ENCODE measurements around the gene GRIA1.

The GRIA1 gene

DNA sequence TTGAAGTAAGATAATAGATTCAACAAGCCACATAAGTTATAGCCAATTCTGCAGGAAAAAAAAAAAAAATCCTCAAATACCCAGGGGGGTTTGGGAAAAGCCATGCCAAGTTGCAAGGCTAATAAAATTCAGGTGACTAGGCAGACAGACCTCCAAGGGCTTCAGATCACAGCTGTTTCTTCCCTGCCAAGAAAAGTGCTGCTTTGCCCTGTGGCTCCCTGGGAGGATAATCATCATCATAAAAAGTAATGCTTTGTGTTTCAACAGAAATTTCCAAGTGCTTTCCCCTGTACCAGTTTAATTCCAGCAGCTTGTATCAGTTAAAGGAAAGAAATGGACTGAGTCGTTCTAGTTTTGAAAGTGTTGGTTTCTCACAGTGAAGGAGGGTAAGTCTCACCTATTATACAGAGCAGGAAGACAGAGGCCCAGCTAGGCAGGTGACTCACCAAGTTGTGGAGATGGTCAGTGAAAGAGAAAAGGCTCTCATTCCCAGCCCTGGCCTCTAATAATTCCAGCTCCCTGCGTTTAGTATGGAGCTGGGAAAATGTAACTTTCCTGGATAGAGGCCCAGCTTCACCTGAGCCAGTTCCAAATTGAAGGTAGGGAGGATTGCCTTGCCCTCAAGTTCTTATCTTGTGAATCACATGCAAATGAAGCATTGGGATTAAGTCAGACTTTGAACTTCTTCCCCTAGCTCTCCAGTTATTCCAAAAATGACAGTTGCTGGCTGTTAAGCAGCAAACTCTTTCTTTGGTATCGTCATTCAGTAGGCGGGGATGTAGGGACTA lies 263.4 kb downstream of the GRIA1 start:
- no peaks in the 10 kb centered on the region for H3K79me2 ChIP-seq (ENCODE audit: control insufficient read depth, insufficient read depth, low read length)
- peak overlapping the region; percentile 63 for H3K18ac ChIP-seq (ENCODE audit: low read length)
- H2BK15ac ChIP-seq (replicated peaks; ENCODE audit: low read depth) = no peak overlapping the region
- H3K36me3 ChIP-seq (ENCODE audit: control insufficient read depth, insufficient read depth, low read length) = no peaks in the 10 kb centered on the region
- H3K23ac ChIP-seq (ENCODE audit: low read length) = no peak overlapping the region
- no peak overlapping the region for H3K9ac ChIP-seq (ENCODE audit: low read length)
- H3K27ac ChIP-seq (ENCODE audit: low read depth, low read length) = no peak overlapping the region
- no CpG with 5 or more reads among the region's 4 CpGs for WGBS (ENCODE audit: extremely low coverage, insufficient coverage, low lambda C conversion rate)
- H3K56ac ChIP-seq (ENCODE audit: low read length) = no peak overlapping the region
- no peak overlapping the region for H4K5ac ChIP-seq (ENCODE audit: low read length)
- H3K27me3 ChIP-seq (ENCODE audit: insufficient read depth, low read length, poor library complexity) = no peaks in the 10 kb centered on the region
- H3K4me2 ChIP-seq (ENCODE audit: low read length) = no peak overlapping the region
- no peak overlapping the region for H3K4ac ChIP-seq (ENCODE audit: low read depth, low read length)
- no peak overlapping the region for H2BK120ac ChIP-seq (ENCODE audit: low read depth, low read length)
- peaks cover 9% of the 10 kb centered on the region for H3K4me1 ChIP-seq (ENCODE audit: control insufficient read depth, low read depth, low read length)
- no peak overlapping the region for H3K4me3 ChIP-seq (ENCODE audit: low read length)
- no peak overlapping the region for H2BK5ac ChIP-seq (ENCODE audit: low read length)
- no peak overlapping the region for H4K8ac ChIP-seq (ENCODE audit: low read depth, low read length)
- no peak overlapping the region for H2AK5ac ChIP-seq (ENCODE audit: low read length)
- peak; percentile 72 for DNase-seq
- no peaks in the 10 kb centered on the region for H3K79me1 ChIP-seq (ENCODE audit: low read length)

DNA sequence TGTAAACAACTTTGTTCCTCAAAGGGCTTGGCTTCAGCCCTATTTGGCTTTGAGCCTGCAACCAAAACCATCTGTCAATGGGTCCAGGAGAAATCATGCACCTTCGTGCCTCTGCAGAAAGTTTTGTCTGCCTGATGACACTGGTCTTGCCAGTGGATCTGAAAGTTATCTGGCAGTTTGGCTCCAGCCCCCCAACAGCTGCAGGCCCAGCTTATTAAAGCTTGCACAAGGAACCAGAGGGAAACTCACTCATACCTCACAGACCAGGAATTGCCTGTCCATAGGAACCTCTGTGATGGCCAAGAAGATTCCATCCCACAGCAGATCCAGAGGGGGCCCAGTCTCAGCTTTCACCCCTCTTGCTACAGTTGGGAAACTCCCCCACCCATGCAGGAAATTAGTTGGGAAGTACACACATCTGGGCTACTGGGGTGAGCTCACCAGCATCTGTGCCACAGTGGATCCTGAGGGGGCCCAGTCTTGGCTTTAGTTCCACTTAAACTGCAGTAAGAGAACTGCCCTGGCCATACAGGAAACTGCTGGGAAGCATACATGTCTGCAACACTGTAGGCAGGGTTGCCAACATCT lies 265.5 kb downstream of the GRIA1 start:
- Histone ChIP-seq H2BK120ac (ENCODE audit: low read depth, low read length) (no peak overlapping the region), H3K27ac (ENCODE audit: low read depth, low read length) (no peak overlapping the region), H4K8ac (ENCODE audit: low read depth, low read length) (no peak overlapping the region), H3K27me3 (ENCODE audit: insufficient read depth, low read length, poor library complexity) (no peaks in the 10 kb centered on the region), H3K56ac (ENCODE audit: low read length) (no peak overlapping the region), H3K79me1 (ENCODE audit: low read length) (no peaks in the 10 kb centered on the region), H3K23ac (ENCODE audit: low read length) (no peak overlapping the region), H2BK15ac (replicated peaks; ENCODE audit: low read depth) (no peak overlapping the region), H3K4ac (ENCODE audit: low read depth, low read length) (no peak overlapping the region), H3K4me2 (ENCODE audit: low read length) (no peak overlapping the region), H2BK5ac (ENCODE audit: low read length) (no peak overlapping the region), H3K4me3 (ENCODE audit: low read length) (no peak overlapping the region), H3K4me1 (ENCODE audit: control insufficient read depth, low read depth, low read length) (peaks cover 9% of the 10 kb centered on the region), H4K5ac (ENCODE audit: low read length) (no peak overlapping the region), H2AK5ac (ENCODE audit: low read length) (no peak overlapping the region), H3K36me3 (ENCODE audit: control insufficient read depth, insufficient read depth, low read length) (no peaks in the 10 kb centered on the region), H3K9ac (ENCODE audit: low read length) (no peak overlapping the region), H3K79me2 (ENCODE audit: control insufficient read depth, insufficient read depth, low read length) (no peaks in the 10 kb centered on the region), H3K18ac (ENCODE audit: low read length) (no peak overlapping the region)
- DNase-seq = no peak
- WGBS (ENCODE audit: extremely low coverage, insufficient coverage, low lambda C conversion rate) = no CpG with 5 or more reads among the region's 1 CpG

DNA sequence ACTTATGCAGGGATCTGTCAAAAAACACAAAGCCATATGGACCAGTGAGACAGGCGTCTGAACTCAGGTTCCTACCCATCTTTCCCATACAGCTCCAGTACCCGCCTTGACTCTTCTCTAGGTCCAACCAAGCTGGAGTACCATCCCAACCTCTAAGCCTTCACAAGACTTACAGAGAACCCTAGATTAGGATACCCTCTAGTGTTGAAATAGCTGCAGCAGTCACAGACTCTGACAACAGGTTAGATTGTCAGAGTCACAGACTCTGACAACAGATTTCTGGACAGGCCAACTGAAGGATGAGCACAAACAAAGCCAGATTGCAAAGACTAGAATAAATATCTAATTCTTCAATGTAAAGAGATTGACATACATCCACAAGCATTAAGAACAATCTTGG lies 266.1 kb downstream of the GRIA1 start:
- no peak overlapping the region for H3K4me3 ChIP-seq (ENCODE audit: low read length)

DNA sequence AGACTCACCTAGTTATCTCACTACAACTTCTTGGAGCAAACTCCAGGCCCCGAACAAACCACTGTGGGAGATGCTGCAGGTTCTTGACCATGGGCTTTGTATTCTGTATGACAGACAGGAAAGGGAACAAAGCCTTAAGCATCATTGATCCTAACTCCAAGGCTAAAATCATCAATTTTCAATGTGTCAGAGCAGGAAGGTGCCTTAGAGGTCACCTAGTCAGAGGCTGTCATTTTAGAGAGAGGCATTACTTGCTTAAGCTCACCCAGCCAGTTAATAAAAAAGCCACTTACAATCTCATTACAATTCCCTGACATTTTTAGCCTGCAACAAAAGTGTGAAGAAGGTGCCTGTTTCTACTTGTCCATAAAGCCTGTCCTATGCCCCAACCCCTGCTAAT lies 275.5 kb downstream of the GRIA1 start:
- Histone ChIP-seq H3K79me2 (ENCODE audit: control insufficient read depth, insufficient read depth, low read length) (no peaks in the 10 kb centered on the region), H2AK5ac (ENCODE audit: low read length) (no peak overlapping the region), H4K5ac (ENCODE audit: low read length) (no peak overlapping the region), H3K23ac (ENCODE audit: low read length) (no peak overlapping the region), H3K27me3 (ENCODE audit: insufficient read depth, low read length, poor library complexity) (no peaks in the 10 kb centered on the region), H3K9ac (ENCODE audit: low read length) (no peak overlapping the region), H4K8ac (ENCODE audit: low read depth, low read length) (no peak overlapping the region), H3K18ac (ENCODE audit: low read length) (no peak overlapping the region), H2BK120ac (ENCODE audit: low read depth, low read length) (no peak overlapping the region), H3K27ac (ENCODE audit: low read depth, low read length) (no peak overlapping the region), H3K4me3 (ENCODE audit: low read length) (no peak overlapping the region), H2BK15ac (replicated peaks; ENCODE audit: low read depth) (no peak overlapping the region), H3K4me1 (ENCODE audit: control insufficient read depth, low read depth, low read length) (peaks cover 21% of the 10 kb centered on the region), H3K56ac (ENCODE audit: low read length) (no peak overlapping the region), H2BK5ac (ENCODE audit: low read length) (no peak overlapping the region), H3K79me1 (ENCODE audit: low read length) (no peaks in the 10 kb centered on the region), H3K36me3 (ENCODE audit: control insufficient read depth, insufficient read depth, low read length) (no peaks in the 10 kb centered on the region), H3K4ac (ENCODE audit: low read depth, low read length) (no peak overlapping the region), H3K4me2 (ENCODE audit: low read length) (no peak overlapping the region)
- WGBS (ENCODE audit: extremely low coverage, insufficient coverage, low lambda C conversion rate) = no CpG with 5 or more reads among the region's 1 CpG
- no peak for DNase-seq

More for the DNA sequence above, 266.1 kb downstream of the GRIA1 start:
- no peak overlapping the region for H2AK5ac ChIP-seq (ENCODE audit: low read length)
- no peak overlapping the region for H4K5ac ChIP-seq (ENCODE audit: low read length)
- peak; percentile 64 for DNase-seq
- H3K56ac ChIP-seq (ENCODE audit: low read length) = no peak overlapping the region
- H3K27me3 ChIP-seq (ENCODE audit: insufficient read depth, low read length, poor library complexity) = no peaks in the 10 kb centered on the region
- no peak overlapping the region for H4K8ac ChIP-seq (ENCODE audit: low read depth, low read length)
- peaks cover 9% of the 10 kb centered on the region for H3K4me1 ChIP-seq (ENCODE audit: control insufficient read depth, low read depth, low read length)
- no peak overlapping the region for H3K27ac ChIP-seq (ENCODE audit: low read depth, low read length)
- no peak overlapping the region for H3K18ac ChIP-seq (ENCODE audit: low read length)
- no peaks in the 10 kb centered on the region for H3K36me3 ChIP-seq (ENCODE audit: control insufficient read depth, insufficient read depth, low read length)
- H3K79me1 ChIP-seq (ENCODE audit: low read length) = no peaks in the 10 kb centered on the region
- H3K4me2 ChIP-seq (ENCODE audit: low read length) = no peak overlapping the region
- no peak overlapping the region for H3K23ac ChIP-seq (ENCODE audit: low read length)
- H3K4ac ChIP-seq (ENCODE audit: low read depth, low read length) = no peak overlapping the region
- H2BK15ac ChIP-seq (replicated peaks; ENCODE audit: low read depth) = no peak overlapping the region
- H2BK120ac ChIP-seq (ENCODE audit: low read depth, low read length) = no peak overlapping the region
- H2BK5ac ChIP-seq (ENCODE audit: low read length) = no peak overlapping the region
- H3K9ac ChIP-seq (ENCODE audit: low read length) = no peak overlapping the region
- no CpG with 5 or more reads among the region's 2 CpGs for WGBS (ENCODE audit: extremely low coverage, insufficient coverage, low lambda C conversion rate)
- no peaks in the 10 kb centered on the region for H3K79me2 ChIP-seq (ENCODE audit: control insufficient read depth, insufficient read depth, low read length)

- H3K56ac ChIP-seq (ENCODE audit: low read length) = peak overlapping the region; percentile 47
- H2BK5ac ChIP-seq (ENCODE audit: low read length) = peak overlapping the region; percentile 82
- no peak overlapping the region for H3K4me2 ChIP-seq (ENCODE audit: low read length)
- H2AK5ac ChIP-seq (ENCODE audit: low read length) = no peak overlapping the region
- no peak overlapping the region for H4K5ac ChIP-seq (ENCODE audit: low read length)
- H3K4me1 ChIP-seq (ENCODE audit: control insufficient read depth, low read depth, low read length) = peaks cover 21% of the 10 kb centered on the region
- H3K79me1 ChIP-seq (ENCODE audit: low read length) = no peaks in the 10 kb centered on the region
- no peak overlapping the region for H3K18ac ChIP-seq (ENCODE audit: low read length)
- no peak overlapping the region for H3K23ac ChIP-seq (ENCODE audit: low read length)
- H3K27me3 ChIP-seq (ENCODE audit: insufficient read depth, low read length, poor library complexity) = no peaks in the 10 kb centered on the region
- H3K36me3 ChIP-seq (ENCODE audit: control insufficient read depth, insufficient read depth, low read length) = no peaks in the 10 kb centered on the region
- H3K79me2 ChIP-seq (ENCODE audit: control insufficient read depth, insufficient read depth, low read length) = no peaks in the 10 kb centered on the region
- no peak overlapping the region for H2BK120ac ChIP-seq (ENCODE audit: low read depth, low read length)
- no peak overlapping the region for H3K4me3 ChIP-seq (ENCODE audit: low read length)
- no peak overlapping the region for H3K4ac ChIP-seq (ENCODE audit: low read depth, low read length)
- no peak overlapping the region for H4K8ac ChIP-seq (ENCODE audit: low read depth, low read length)
- H2BK15ac ChIP-seq (replicated peaks; ENCODE audit: low read depth) = no peak overlapping the region
- no CpG with 5 or more reads among the region's 4 CpGs for WGBS (ENCODE audit: extremely low coverage, insufficient coverage, low lambda C conversion rate)
- peak; percentile 68 for DNase-seq
- H3K9ac ChIP-seq (ENCODE audit: low read length) = no peak overlapping the region
- H3K27ac ChIP-seq (ENCODE audit: low read depth, low read length) = peak overlapping the region; percentile 19
Measured at GRCh38 chr5:153767221-153768188, 277.0 kb downstream of the GRIA1 start.

Data from mesendoderm (in vitro differentiated cells).